ENCODE data around the gene CCDC126. TPM values are rescaled to one million over a fixed set of nuclear protein-coding genes. Genes with fewer than 3 reads are reported as not detected.
A peak's percentile ranks its signal among the peaks of the same experiment; 100 is the strongest.

The CCDC126 gene
- total and polyA plus RNA-seq, 7 donors = 7.2 to 17.9 (median 12.5) TPM

DNA sequence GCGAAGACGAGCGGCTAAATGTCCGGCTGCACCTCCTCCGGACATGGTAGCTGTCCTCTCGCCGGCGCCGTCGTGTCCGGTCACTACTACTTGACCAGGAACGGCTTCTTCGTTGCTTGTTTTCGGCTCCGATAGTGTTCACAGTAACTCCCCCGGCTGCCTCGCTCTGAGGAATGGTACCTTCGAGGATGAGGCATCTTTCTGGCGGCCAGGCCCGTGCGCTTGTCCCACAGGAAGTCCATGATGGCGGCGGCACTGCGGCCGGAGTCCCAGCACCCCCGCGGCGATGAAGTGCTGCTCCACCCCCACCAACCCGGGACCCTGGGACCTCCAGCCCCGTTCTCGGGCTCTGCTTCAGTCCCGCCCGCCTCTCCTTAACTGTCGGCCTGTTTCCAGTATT, 11.0 kb upstream of the CCDC126 start:
- no peak for ATAC-seq
- whole genome bisulfite sequencing, 3 donors = 89 to 92% (median 89%) methylated on average over 34 of the region's 34 CpGs
- no peak for DNase-seq
- intact Hi-C loops (cut with DNase I) = no loop called here
- H3K27me3 ChIP-seq (ENCODE audit: insufficient read depth in 3 of 3, low read length in 2 of 3) = no peaks in the 10 kb centered on the region
- no peaks in the 10 kb centered on the region for H3K4me1 ChIP-seq
- TF ChIP-seq, protein P1, sequence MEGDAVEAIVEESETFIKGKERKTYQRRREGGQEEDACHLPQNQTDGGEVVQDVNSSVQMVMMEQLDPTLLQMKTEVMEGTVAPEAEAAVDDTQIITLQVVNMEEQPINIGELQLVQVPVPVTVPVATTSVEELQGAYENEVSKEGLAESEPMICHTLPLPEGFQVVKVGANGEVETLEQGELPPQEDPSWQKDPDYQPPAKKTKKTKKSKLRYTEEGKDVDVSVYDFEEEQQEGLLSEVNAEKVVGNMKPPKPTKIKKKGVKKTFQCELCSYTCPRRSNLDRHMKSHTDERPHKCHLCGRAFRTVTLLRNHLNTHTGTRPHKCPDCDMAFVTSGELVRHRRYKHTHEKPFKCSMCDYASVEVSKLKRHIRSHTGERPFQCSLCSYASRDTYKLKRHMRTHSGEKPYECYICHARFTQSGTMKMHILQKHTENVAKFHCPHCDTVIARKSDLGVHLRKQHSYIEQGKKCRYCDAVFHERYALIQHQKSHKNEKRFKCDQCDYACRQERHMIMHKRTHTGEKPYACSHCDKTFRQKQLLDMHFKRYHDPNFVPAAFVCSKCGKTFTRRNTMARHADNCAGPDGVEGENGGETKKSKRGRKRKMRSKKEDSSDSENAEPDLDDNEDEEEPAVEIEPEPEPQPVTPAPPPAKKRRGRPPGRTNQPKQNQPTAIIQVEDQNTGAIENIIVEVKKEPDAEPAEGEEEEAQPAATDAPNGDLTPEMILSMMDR (IDR thresholded peaks at IDR 0.05) = no peak
- H3K36me3 ChIP-seq (ENCODE audit: insufficient read depth in 1 of 2, low read depth in 1 of 2) = no peaks in the 10 kb centered on the region
- H3K27ac ChIP-seq = no peak overlapping the region
- no peaks in the 10 kb centered on the region for H3K9me3 ChIP-seq
- no peak overlapping the region for H3K4me3 ChIP-seq

DNA sequence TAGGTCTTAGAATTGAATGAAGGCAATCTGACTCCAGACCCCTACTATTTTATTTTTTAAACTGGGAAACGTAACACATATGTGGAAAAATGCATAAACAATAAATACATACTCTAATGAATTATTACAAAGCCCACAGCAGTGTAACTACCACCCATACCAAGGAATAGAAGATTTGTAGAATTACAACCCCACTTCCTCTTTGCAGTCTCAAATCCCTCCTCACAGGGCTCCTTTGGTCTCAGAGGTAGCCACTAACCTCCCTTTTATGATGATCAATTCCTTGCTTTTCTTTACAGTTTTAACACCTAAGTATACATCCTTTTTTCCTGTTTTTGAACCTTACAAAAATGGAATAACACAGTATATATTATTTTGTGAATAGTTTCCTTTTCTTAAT, 6.7 kb upstream of the CCDC126 start:
- H3K4me3 ChIP-seq = no peak overlapping the region
- WGBS, 3 donors = 53 to 80% (median 68%) methylated on average over 1 of the region's 1 CpG
- H3K36me3 ChIP-seq (ENCODE audit: insufficient read depth in 1 of 2, low read depth in 1 of 2) = no peaks in the 10 kb centered on the region
- TF ChIP-seq, protein P1 (IDR thresholded peaks at IDR 0.05) = no peak
- DNase-seq (no peak), ATAC-seq (no peak)
- intact Hi-C loops (cut with DNase I) = no loop called here
- no peaks in the 10 kb centered on the region for H3K27me3 ChIP-seq (ENCODE audit: insufficient read depth in 3 of 3, low read length in 2 of 3)
- no peaks in the 10 kb centered on the region for H3K4me1 ChIP-seq
- no peak overlapping the region for H3K27ac ChIP-seq
- H3K9me3 ChIP-seq = no peaks in the 10 kb centered on the region

DNA sequence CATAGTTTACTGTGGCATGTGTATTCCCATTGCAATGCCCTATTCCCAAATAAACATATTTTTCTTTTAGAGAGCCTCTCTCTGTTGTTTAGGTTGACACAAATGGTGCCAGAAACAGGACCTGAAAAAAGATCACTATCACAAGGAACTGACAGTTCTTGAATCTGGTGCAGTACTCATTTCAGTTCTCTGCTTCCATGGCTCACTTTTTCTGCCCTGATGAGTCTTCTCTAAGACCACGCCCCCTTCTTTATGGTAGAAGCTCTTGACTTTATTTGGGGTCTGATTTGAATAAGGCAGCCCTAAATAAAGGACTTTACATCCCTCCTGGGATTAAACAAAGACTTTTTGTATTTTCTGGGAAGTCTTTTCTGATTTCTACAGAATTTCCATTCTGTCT, 3.5 kb upstream of the CCDC126 start:
- WGBS, 3 donors = 61 to 77% (median 77%) methylated on average over 1 of the region's 1 CpG
- Histone ChIP-seq H3K9me3 (no peaks in the 10 kb centered on the region), H3K36me3 (ENCODE audit: insufficient read depth in 1 of 2, low read depth in 1 of 2) (no peaks in the 10 kb centered on the region), H3K27me3 (ENCODE audit: insufficient read depth in 3 of 3, low read length in 2 of 3) (no peaks in the 10 kb centered on the region), H3K4me1 (peaks cover 7% of the 10 kb centered on the region), H3K4me3 (no peak overlapping the region), H3K27ac (no peak overlapping the region)
- ATAC-seq (no peak), DNase-seq (no peak)
- intact Hi-C loops (cut with DNase I) = no loop called here
- TF ChIP-seq, protein P1 (IDR thresholded peaks at IDR 0.05) = no peak

DNA sequence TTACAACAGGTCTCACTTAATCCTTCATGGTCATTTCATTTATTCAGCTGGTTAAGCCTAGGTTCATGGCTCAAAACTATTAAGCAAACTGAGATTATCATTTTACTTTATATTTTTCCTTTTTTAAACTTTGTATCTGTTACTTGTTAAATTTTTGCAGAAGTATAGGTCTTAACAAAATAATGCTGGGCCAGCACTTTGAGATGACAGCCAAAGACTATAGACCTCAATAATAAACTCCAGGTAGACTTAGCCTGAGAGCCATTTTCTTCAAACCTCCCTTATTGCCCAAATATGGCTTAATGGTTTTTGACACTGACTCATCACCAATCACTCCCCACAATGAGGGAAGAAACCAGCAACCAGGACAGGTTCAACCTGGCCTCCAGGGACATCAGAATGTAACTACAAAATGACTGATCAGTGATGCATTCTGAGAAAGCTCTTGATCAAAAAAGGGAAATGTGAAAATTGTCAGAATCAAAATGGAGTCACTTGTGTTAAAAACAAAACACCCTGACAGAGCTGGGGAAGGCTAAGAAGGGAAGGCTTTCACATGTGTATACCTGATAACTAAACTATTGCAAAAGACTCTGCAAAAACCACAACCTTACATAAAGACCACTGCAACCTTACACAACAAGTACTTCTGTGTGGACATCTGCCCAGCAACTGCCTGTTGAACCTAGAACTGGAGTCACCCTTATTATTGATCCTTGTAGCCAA, 2.1 kb upstream of the CCDC126 start:
- H3K4me1 ChIP-seq = peaks cover 19% of the 10 kb centered on the region
- intact Hi-C loops (cut with DNase I) = loop anchor here in 1 of 2 donors (5.0 kb wide), 2 partner anchors 63 to 87 kb away; partner anchors contain the start of genes FAM221A and TRA2A
- no peaks in the 10 kb centered on the region for H3K27me3 ChIP-seq (ENCODE audit: insufficient read depth in 3 of 3, low read length in 2 of 3)
- TF ChIP-seq, protein P1 (IDR thresholded peaks at IDR 0.05) = no peak
- ATAC-seq (no peak), DNase-seq (no peak)
- H3K9me3 ChIP-seq = no peaks in the 10 kb centered on the region
- no peak overlapping the region for H3K27ac ChIP-seq
- H3K4me3 ChIP-seq = no peak overlapping the region
- H3K36me3 ChIP-seq (ENCODE audit: insufficient read depth in 1 of 2, low read depth in 1 of 2) = no peaks in the 10 kb centered on the region

DNA sequence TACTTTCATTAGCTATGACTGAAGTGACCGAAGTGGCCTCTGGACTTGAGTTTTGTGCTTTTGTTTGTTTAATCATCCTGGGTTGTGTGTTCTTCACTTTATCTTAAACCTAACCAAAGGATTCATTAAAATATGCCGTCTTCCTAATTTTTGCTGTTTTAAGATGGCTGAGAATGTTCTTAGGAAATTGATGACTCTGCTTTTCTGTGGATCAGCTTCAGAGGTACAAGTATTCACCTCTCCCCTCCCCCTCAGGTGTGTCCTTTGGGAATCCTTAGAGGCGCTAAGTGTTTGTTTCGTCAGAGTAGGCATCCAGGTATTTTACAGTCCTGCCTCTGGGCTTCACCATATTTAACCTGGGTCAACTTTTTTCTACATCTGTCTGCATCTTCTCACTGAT, 1.1 kb downstream of the CCDC126 start:
- Histone ChIP-seq H3K27me3 (ENCODE audit: insufficient read depth in 3 of 3, low read length in 2 of 3) (no peaks in the 10 kb centered on the region), H3K9me3 (no peaks in the 10 kb centered on the region), H3K4me1 (peaks cover 19% of the 10 kb centered on the region), H3K27ac (peak overlapping the region; percentile 97), H3K36me3 (ENCODE audit: insufficient read depth in 1 of 2, low read depth in 1 of 2) (no peaks in the 10 kb centered on the region), H3K4me3 (peak overlapping the region; percentile 84)
- TF ChIP-seq, protein P1 (IDR thresholded peaks at IDR 0.05) = no peak
- ATAC-seq = no peak
- intact Hi-C loops (cut with DNase I) = loop anchor here in 1 of 2 donors (5.0 kb wide), 2 partner anchors 66 to 84 kb away; partner anchors contain the start of genes FAM221A and TRA2A
- no peak for DNase-seq
- WGBS, 3 donors = 59 to 66% (median 63%) methylated on average over 4 of the region's 4 CpGs
